CD8-positive, alpha-beta memory T cell (primary cell): ENCODE results near the gene RNU1-4. TPM values are rescaled to one million over a fixed set of nuclear protein-coding genes. Genes with fewer than 3 reads are reported as not detected.
"Not testable (repeated sequence)": the region's sequence is repeated elsewhere in the genome, so short reads cannot be mapped to it uniquely, and the experiment has no call there.

ENCODE experiments used
- CTCF ChIA-PET: fragments of 350-600 bp; sonication (Branson Sonifier 250); formaldehyde crosslinking; loops from one replicate; lab custom pipeline; 2021; ENCODE audit warnings: antibody characterized with exemption; lab: Charles Lee
- POLR2A ChIA-PET: fragments of 350-600 bp; sonication (Branson Sonifier 250); formaldehyde crosslinking; loops from one replicate; lab custom pipeline; 2021; ENCODE audit warnings: antibody characterized with exemption; lab: Charles Lee
- DNase-seq, 5 donors: peaks; one replicate each; pipeline versions ENCODE4 v3.0.0 to v3.0.0-alpha.2; 2020 to 2022; ENCODE audit warnings: mixed read lengths in 1 of 5
- H3K27ac ChIP-seq: one replicate; pipeline ENCODE4 v1.7.0; 2013; ENCODE audit warnings: low read depth, mild to moderate bottlenecking, low read length, moderate library complexity
- H3K27me3 ChIP-seq: 2 replicates; pipeline ENCODE4 v1.7.0; 2013; ENCODE audit warnings: low read length, mild to moderate bottlenecking; ENCODE audit not compliant: insufficient read depth, poor library complexity, severe bottlenecking
- H3K36me3 ChIP-seq: 2 replicates; pipeline ENCODE4 v1.7.0; 2013; ENCODE audit warnings: mild to moderate bottlenecking, low read length, moderate library complexity; ENCODE audit not compliant: insufficient read depth
- H3K4me1 ChIP-seq: 2 replicates; pipeline ENCODE4 v1.7.0; 2013; ENCODE audit warnings: mild to moderate bottlenecking, low read length, moderate library complexity; ENCODE audit not compliant: insufficient read depth
- H3K4me3 ChIP-seq: 2 replicates; pipeline ENCODE4 v1.7.0; 2013; ENCODE audit warnings: mild to moderate bottlenecking, low read length
- H3K9me3 ChIP-seq: 2 replicates; pipeline ENCODE4 v1.7.0; 2013; ENCODE audit warnings: mild to moderate bottlenecking, low read length
- H3K27ac Mint-ChIP-seq, 8 donors: one replicate each; pipeline ENCODE4 v1.8.0; 2020 to 2021; ENCODE audit warnings: mixed read lengths in 8 of 8, mild to moderate bottlenecking in 6 of 8, inconsistent platforms in 3 of 8, moderate library complexity in 3 of 8
- H3K27me3 Mint-ChIP-seq, 2 donors: one replicate each; pipeline ENCODE4 v1.8.0; 2020 to 2021; ENCODE audit warnings: mixed read lengths in 2 of 2, mild to moderate bottlenecking in 1 of 2, moderate library complexity in 1 of 2
- H3K36me3 Mint-ChIP-seq, 3 donors: one replicate each; pipeline ENCODE4 v1.8.0; 2020 to 2021; ENCODE audit warnings: mixed read lengths in 3 of 3, inconsistent platforms in 1 of 3, mild to moderate bottlenecking in 1 of 3
- H3K4me1 Mint-ChIP-seq, 3 donors: one replicate each; pipeline ENCODE4 v1.8.0; 2020 to 2021; ENCODE audit warnings: mixed read lengths in 3 of 3, inconsistent platforms in 1 of 3, mild to moderate bottlenecking in 1 of 3
- H3K4me3 Mint-ChIP-seq, 7 donors: one replicate each; pipeline ENCODE4 v1.8.0; 2020 to 2021; ENCODE audit warnings: mixed read lengths in 7 of 7, mild to moderate bottlenecking in 6 of 7, moderate library complexity in 4 of 7, inconsistent platforms in 2 of 7
- H3K9me3 Mint-ChIP-seq, 5 donors: one replicate each; pipeline ENCODE4 v1.8.0; 2020 to 2022; ENCODE audit warnings: mixed read lengths in 5 of 5, mild to moderate bottlenecking in 3 of 5, moderate library complexity in 2 of 5, inconsistent platforms in 1 of 5
- polyA plus RNA-seq: library from polyadenylated mRNA; unstranded; fragments of 300-500 nt; fragmentation: Illumina TruSeq; gene quantifications from one replicate; pipeline ENCODE4 v1.2.3, GENCODE V29; 2021
- total RNA-seq, 2 experiments: library from RNA; stranded (reverse); gene quantifications; one replicate each; pipeline ENCODE4 v1.2.3, GENCODE V29; 2021

RNU1-4 gene
- total and polyA plus RNA-seq, 3 experiments from 2014 or later, result 1,293 to 1,300 TPM; not detected in 1

- H3K4me3 Mint-ChIP-seq, result not testable (repeated sequence)
These were observed 34.5 kb downstream of the RNU1-4 start for GRCh38 chr1:16774773-16775172.

GRCh38 chr1:16775290-16775689 lies 35.0 kb downstream of the RNU1-4 start:
- H3K9me3 ChIP-seq, H3K27ac ChIP-seq, H3K4me1 ChIP-seq, H3K4me1 Mint-ChIP-seq, H3K27me3 ChIP-seq, H3K4me3 Mint-ChIP-seq, H3K27ac Mint-ChIP-seq, DNase-seq, CTCF ChIA-PET, H3K36me3 ChIP-seq, H3K36me3 Mint-ChIP-seq, POLR2A ChIA-PET, H3K9me3 Mint-ChIP-seq, H3K4me3 ChIP-seq: not testable (repeated sequence)
- H3K27me3 Mint-ChIP-seq, result peaks cover 14 to 40% of the 10 kb centered on the region in 2 donors

More at GRCh38 chr1:16774773-16775172, 34.5 kb downstream of the RNU1-4 start:
- H3K36me3 Mint-ChIP-seq, H3K4me1 Mint-ChIP-seq, H3K9me3 ChIP-seq, POLR2A ChIA-PET, H3K27ac Mint-ChIP-seq, H3K27me3 ChIP-seq, H3K4me3 ChIP-seq, H3K9me3 Mint-ChIP-seq, H3K4me1 ChIP-seq, H3K36me3 ChIP-seq, CTCF ChIA-PET, H3K27ac ChIP-seq: not testable (repeated sequence)
- H3K27me3 Mint-ChIP-seq, result peaks cover 13 to 39% of the 10 kb centered on the region in 2 donors
- peak in 1 of 5 donors; percentile 14 for DNase-seq

- H3K4me1 ChIP-seq, H3K27ac ChIP-seq, H3K4me3 ChIP-seq, DNase-seq, H3K4me1 Mint-ChIP-seq, H3K9me3 ChIP-seq, CTCF ChIA-PET, H3K27me3 ChIP-seq, H3K36me3 Mint-ChIP-seq, H3K9me3 Mint-ChIP-seq, POLR2A ChIA-PET, H3K4me3 Mint-ChIP-seq, H3K36me3 ChIP-seq, H3K27ac Mint-ChIP-seq: not testable (repeated sequence)
- peaks cover 14 to 37% of the 10 kb centered on the region in 2 donors for H3K27me3 Mint-ChIP-seq
These were observed 35.9 kb downstream of the RNU1-4 start for GRCh38 chr1:16776248-16776647.

- H3K27ac Mint-ChIP-seq, H3K4me1 ChIP-seq, H3K36me3 ChIP-seq, H3K4me3 ChIP-seq, POLR2A ChIA-PET, H3K36me3 Mint-ChIP-seq, H3K4me1 Mint-ChIP-seq, H3K4me3 Mint-ChIP-seq, H3K27me3 ChIP-seq, H3K9me3 Mint-ChIP-seq, CTCF ChIA-PET, H3K27ac ChIP-seq, H3K9me3 ChIP-seq: not testable (repeated sequence)
- peak in 1 of 5 donors; percentile 10 for DNase-seq
- H3K27me3 Mint-ChIP-seq, result peaks cover 14 to 37% of the 10 kb centered on the region in 2 donors
These were observed 36.5 kb downstream of the RNU1-4 start for GRCh38 chr1:16776835-16777234.

- H3K4me1 ChIP-seq, H3K27me3 ChIP-seq, CTCF ChIA-PET, H3K27ac Mint-ChIP-seq, H3K9me3 Mint-ChIP-seq, H3K27ac ChIP-seq, H3K4me3 ChIP-seq, H3K36me3 ChIP-seq, H3K36me3 Mint-ChIP-seq, H3K9me3 ChIP-seq, POLR2A ChIA-PET, H3K4me1 Mint-ChIP-seq, H3K4me3 Mint-ChIP-seq: not testable (repeated sequence)
- peaks cover 14 to 37% of the 10 kb centered on the region in 2 donors for H3K27me3 Mint-ChIP-seq
- DNase-seq, result peak in 1 of 5 donors; percentile 30
These were observed 37.5 kb downstream of the RNU1-4 start for GRCh38 chr1:16777821-16778220.

- not testable (repeated sequence) for H3K27ac Mint-ChIP-seq
These were observed 39.2 kb downstream of the RNU1-4 start for GRCh38 chr1:16779525-16779924.

GRCh38 chr1:16781033-16781432 lies 40.7 kb downstream of the RNU1-4 start:
- H3K27me3 Mint-ChIP-seq, result peaks cover 10 to 24% of the 10 kb centered on the region in 2 donors
- H3K4me3 ChIP-seq, H3K27ac ChIP-seq, H3K9me3 Mint-ChIP-seq, H3K4me1 Mint-ChIP-seq, H3K36me3 Mint-ChIP-seq, POLR2A ChIA-PET, CTCF ChIA-PET, H3K9me3 ChIP-seq, H3K4me1 ChIP-seq, H3K27me3 ChIP-seq, DNase-seq, H3K4me3 Mint-ChIP-seq, H3K36me3 ChIP-seq, H3K27ac Mint-ChIP-seq: not testable (repeated sequence)

More at GRCh38 chr1:16779525-16779924, 39.2 kb downstream of the RNU1-4 start:
- H3K4me3 Mint-ChIP-seq, H3K27me3 ChIP-seq, H3K4me1 ChIP-seq, CTCF ChIA-PET, H3K9me3 ChIP-seq, H3K4me3 ChIP-seq, H3K4me1 Mint-ChIP-seq, H3K9me3 Mint-ChIP-seq, POLR2A ChIA-PET, H3K27ac ChIP-seq, H3K36me3 Mint-ChIP-seq, H3K36me3 ChIP-seq: not testable (repeated sequence)
- peaks cover 10 to 25% of the 10 kb centered on the region in 2 donors for H3K27me3 Mint-ChIP-seq
- DNase-seq, result peak in 1 of 5 donors; percentile 26

GRCh38 chr1:16781625-16782024 lies 41.3 kb downstream of the RNU1-4 start:
- H3K36me3 Mint-ChIP-seq, H3K4me1 Mint-ChIP-seq, H3K9me3 ChIP-seq, CTCF ChIA-PET, H3K27me3 ChIP-seq, H3K27ac ChIP-seq, H3K4me3 Mint-ChIP-seq, H3K4me1 ChIP-seq, POLR2A ChIA-PET, H3K4me3 ChIP-seq, H3K36me3 ChIP-seq, H3K9me3 Mint-ChIP-seq, DNase-seq, H3K27ac Mint-ChIP-seq: not testable (repeated sequence)
- peaks cover 10 to 29% of the 10 kb centered on the region in 2 donors for H3K27me3 Mint-ChIP-seq

- H3K27me3 ChIP-seq, H3K4me1 ChIP-seq, H3K4me3 ChIP-seq, CTCF ChIA-PET, H3K27me3 Mint-ChIP-seq, H3K4me3 Mint-ChIP-seq, DNase-seq, H3K27ac ChIP-seq, POLR2A ChIA-PET, H3K9me3 Mint-ChIP-seq, H3K9me3 ChIP-seq, H3K4me1 Mint-ChIP-seq, H3K27ac Mint-ChIP-seq, H3K36me3 Mint-ChIP-seq, H3K36me3 ChIP-seq: not testable (repeated sequence)
These were observed 44.6 kb downstream of the RNU1-4 start for GRCh38 chr1:16784955-16785354.
